ENCODE measurements around the gene CEACAM5.

- no peak for TF ChIP-seq CTCF (IDR thresholded peaks at IDR 0.05; ENCODE audit: insufficient read depth, low read length, poor library complexity, severe bottlenecking)
- TF ChIP-seq EZH2phosphoT487 (conservative IDR thresholded peaks at IDR 0.05; ENCODE audit: low read length) = no peak
Measured at GRCh38 chr19:41702171-41702651, 6.2 kb upstream of the CEACAM5 start.
